Vagina (tissue), 2 donors: ENCODE results near the gene FSTL5.

Source experiments
- CTCF ChIP-seq, 3 experiments: fragments of 450-650 bp in 2 of 3; fragments of 200-600 bp in 1 of 3; sonication (generic) in 1 of 3; IDR thresholded peaks; one replicate each; pipeline ENCODE4 v1.5.1; 2017 to 2019; ENCODE audit warnings: antibody characterized with exemption in 3 of 3, mild to moderate bottlenecking in 2 of 3, moderate library complexity in 2 of 3
- POLR2A ChIP-seq, 2 donors: fragments of 450-650 bp; IDR thresholded peaks; one replicate each; pipeline ENCODE4 v1.6.1; 2017; ENCODE audit warnings: antibody characterized with exemption in 2 of 2, mild to moderate bottlenecking in 2 of 2, moderate library complexity in 2 of 2
- POLR2AphosphoS5 ChIP-seq, 2 donors: sonication (generic); formaldehyde crosslinking; IDR thresholded peaks; one replicate each; pipeline ENCODE4 v1.9.0; 2017; ENCODE audit warnings: antibody characterized with exemption in 2 of 2, mild to moderate bottlenecking in 2 of 2, low read depth in 1 of 2; ENCODE audit not compliant: insufficient read depth in 1 of 2

DNA sequence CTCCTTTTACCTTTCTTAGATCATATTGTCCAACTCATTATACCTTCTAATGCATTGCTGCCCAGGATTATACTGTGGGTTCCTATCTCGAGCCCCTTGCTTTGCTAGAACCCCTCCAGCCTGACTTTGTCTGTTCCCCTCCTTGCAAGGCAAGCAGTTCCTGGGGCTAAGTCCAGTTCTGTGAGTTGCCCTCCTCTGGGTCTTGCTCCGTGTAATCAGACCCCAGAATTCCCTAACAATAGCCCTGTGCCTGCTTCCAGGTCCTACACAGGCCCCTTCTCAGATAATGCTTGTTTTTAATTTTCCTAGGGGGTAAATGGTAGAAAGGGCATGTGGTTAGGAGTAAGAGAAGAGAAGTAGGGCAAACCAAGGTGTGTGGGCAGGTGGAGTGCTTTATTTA lies 145.9 kb downstream of the FSTL5 start:
- TF ChIP-seq CTCF (IDR thresholded peaks at IDR 0.05) (no peak), POLR2A (IDR thresholded peaks at IDR 0.05) (no peak), POLR2AphosphoS5 (IDR thresholded peaks at IDR 0.05; ENCODE audit: insufficient read depth in 1 of 2, low read depth in 1 of 2) (no peak)
